Uterus (tissue), 2 donors: ENCODE measurements around the gene PRKD1.

Experiments
- POLR2A ChIP-seq, 2 donors: fragments of 450-650 bp; IDR thresholded peaks; one replicate each; pipeline ENCODE4 v1.6.1; 2016; ENCODE audit warnings: antibody characterized with exemption in 2 of 2, mild to moderate bottlenecking in 1 of 2, moderate library complexity in 1 of 2
- TF ChIP-seq, protein P1 (sequence below), 4 experiments: fragments of 200-600 bp in 2 of 4; fragments of 450-650 bp in 2 of 4; sonication (generic) in 2 of 4; IDR thresholded peaks; one replicate each; pipeline ENCODE4 v1.5.1; 2016 to 2019; ENCODE audit warnings: antibody characterized with exemption in 4 of 4, mild to moderate bottlenecking in 2 of 4, moderate library complexity in 1 of 4

- TF ChIP-seq, protein P1, sequence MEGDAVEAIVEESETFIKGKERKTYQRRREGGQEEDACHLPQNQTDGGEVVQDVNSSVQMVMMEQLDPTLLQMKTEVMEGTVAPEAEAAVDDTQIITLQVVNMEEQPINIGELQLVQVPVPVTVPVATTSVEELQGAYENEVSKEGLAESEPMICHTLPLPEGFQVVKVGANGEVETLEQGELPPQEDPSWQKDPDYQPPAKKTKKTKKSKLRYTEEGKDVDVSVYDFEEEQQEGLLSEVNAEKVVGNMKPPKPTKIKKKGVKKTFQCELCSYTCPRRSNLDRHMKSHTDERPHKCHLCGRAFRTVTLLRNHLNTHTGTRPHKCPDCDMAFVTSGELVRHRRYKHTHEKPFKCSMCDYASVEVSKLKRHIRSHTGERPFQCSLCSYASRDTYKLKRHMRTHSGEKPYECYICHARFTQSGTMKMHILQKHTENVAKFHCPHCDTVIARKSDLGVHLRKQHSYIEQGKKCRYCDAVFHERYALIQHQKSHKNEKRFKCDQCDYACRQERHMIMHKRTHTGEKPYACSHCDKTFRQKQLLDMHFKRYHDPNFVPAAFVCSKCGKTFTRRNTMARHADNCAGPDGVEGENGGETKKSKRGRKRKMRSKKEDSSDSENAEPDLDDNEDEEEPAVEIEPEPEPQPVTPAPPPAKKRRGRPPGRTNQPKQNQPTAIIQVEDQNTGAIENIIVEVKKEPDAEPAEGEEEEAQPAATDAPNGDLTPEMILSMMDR (IDR thresholded peaks at IDR 0.05), result no peak
- TF ChIP-seq POLR2A (IDR thresholded peaks at IDR 0.05), result no peak
Measured at GRCh38 chr14:29805415-29806123, 122.1 kb downstream of the PRKD1 start.
